ENCODE results near the gene MASP2.
"Not testable (repeated sequence)": the region's sequence is repeated elsewhere in the genome, so short reads cannot be mapped to it uniquely, and the experiment has no call there.

MASP2 gene

GRCh38 chr1:11058026-11058425, 11.0 kb upstream of the MASP2 start:
- no peak for DNase-seq

- no peak for DNase-seq
These were observed 10.4 kb upstream of the MASP2 start for GRCh38 chr1:11057477-11057876.

DNA sequence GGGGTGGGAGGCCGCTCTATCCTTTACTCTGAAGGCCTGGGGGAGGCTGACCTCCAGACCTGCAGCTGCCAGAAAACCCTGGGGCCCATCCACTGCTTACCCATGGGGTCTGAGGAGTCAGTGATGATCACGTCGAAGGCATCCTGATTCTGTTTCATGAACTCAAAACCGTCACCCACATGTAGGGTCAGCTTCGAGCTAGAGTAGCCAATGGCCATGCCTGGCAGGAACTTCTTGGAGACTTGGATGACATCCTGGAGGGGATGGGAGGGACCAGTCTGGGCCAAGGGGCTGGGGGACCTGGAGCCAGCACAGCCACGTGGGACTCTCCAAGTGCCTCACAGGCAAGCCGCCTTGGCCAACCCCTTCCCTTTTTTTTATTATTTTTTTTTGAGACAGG, 9.5 kb upstream of the MASP2 start:
- no peak for DNase-seq

GRCh38 chr1:11055676-11056075, 8.6 kb upstream of the MASP2 start:
- no peak for DNase-seq

DNA sequence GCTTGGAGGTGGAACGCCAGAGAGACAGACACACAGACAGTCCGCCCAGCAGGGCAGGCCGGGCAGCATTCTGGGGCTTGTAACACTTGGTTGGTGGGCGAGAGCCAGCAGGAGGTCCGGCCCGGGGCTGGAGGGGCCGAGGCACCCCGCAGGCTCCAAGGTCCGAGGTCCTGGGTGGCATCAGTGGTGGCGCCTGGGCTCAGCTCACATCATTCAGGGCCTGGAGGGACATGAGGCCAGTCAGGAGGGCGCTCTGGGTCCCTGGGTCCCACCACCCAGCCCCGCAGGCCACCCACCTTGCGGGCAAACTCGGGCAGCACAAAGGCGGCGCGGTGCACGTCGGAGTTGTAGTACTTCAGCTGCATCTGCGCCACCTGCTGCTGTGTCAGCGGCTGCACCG, 7.6 kb upstream of the MASP2 start:
- DNase-seq = no peak

DNA sequence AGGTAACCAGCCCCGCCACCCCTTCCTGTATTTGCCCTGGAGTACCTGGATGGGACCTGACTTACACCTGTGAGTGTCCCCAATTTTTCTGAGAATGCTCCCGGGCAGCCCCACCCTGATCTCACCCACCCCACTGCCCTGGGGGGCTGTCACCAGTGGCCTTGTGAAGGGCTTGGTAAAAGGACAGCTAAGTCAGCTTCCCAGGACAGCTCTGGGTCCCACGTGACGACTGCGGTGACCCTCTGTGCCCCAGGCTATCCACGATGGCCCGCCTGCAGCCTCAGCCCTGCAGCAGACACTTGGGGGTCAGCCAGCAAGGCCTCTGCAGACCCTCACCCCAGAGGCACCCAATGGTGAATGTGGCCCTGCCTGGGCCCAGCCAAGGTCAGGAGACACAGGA, 7.1 kb upstream of the MASP2 start:
- DNase-seq = no peak

DNA sequence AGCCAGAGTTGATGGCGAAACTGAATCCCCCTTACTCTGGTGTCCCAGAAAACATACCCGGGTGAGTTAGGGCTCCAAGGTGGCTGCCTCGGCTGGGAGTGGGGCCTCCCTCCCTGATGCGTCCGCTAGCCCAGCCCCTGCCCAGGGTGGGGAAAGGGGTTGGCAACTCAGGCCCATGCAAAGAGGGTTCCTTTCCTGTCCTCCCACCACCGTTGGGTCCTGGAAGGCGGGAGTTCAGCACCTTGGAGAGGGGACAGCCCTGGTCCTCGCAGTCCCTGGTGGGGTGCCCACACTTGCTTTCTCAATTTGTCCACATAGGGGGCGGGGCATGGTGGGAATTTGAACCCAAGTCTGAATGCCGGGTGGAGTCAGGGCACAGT, 6.7 kb upstream of the MASP2 start:
- DNase-seq = no peak

DNA sequence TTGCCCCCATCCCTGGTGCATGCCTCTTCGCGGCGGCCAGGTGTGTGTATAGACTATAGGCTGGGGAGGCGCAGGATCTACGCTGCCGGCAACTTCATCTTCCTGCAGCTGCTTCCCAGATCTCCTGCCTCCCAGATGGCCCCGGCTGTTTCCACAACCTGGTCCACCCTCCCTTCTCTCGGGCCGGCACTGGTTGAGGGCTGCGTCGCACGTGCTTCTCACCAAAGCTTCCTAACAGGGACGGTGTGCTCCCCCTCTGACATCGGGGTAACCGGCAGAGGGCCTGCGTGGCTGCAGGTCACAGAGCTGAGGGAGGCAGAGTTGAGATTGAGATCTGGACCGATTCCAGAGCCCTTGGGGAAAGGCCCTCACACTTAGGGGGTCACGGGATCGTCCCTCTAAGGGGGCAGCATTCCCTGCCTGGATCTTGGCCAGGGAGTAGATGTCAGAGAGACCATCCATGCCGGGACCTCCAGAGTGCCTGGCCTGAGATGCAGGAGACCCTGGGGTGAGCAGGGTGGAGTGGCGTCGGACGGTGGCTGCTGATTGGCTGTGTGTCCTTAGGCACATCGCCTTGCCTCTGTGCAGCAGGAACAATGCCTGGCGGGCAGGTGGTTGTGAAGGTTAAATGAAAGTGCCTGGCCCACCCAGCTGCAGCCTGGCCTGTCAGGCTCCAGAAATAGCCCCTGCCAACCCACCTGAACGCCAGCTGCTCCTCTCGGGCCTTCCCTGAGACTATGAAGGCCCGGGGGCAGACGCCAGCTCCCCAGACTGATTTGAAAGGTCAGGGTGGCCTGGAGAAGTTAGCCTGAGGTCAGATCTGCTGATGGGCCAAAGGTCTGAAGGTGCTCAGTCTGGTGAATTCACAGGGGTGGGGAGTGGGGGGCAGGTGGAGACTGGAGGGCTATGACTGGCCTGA, 6.1 kb upstream of the MASP2 start:
- DNase-seq = no peak

GRCh38 chr1:11051781-11052511, 4.9 kb upstream of the MASP2 start:
- DNase-seq = no peak

DNA sequence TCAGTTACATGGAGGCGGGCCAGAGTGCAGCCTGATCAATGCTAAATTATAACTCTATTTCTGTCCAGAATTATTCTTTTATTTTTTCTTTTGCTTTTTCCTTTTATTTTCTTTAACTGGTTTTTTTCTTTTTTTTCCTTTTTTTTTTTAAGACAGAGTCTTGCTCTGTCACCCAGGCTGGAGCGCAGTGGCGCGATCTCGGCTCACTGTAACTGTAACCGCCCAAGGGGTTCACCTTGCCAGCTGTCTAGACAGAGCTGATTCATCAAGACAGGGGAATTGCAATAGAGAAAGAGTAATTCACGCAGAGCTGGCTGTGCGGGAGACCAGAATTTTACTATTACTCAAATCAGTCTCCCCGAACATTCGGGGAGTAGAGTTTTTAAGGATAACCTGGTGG, 4.1 kb upstream of the MASP2 start:
- not testable (repeated sequence) for DNase-seq

DNA sequence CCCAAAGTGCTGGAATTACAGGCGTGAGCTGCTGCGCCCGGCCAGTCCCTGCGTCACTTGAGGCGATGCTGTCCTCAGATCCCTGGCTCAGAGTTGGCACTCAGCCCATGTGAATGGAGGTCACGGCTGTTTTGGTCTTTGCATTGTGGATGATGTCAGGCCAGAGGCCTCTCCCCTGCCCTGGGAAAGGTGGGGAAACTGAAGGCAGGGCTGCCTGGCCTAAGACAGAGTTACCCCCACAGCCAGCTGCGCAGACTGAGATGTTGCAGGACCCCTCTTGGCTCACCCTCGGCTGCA, 821 bp downstream of the MASP2 start:
- no peak for DNase-seq

GRCh38 chr1:11045428-11046269, 1.4 kb downstream of the MASP2 start:
- no peak for DNase-seq

DNA sequence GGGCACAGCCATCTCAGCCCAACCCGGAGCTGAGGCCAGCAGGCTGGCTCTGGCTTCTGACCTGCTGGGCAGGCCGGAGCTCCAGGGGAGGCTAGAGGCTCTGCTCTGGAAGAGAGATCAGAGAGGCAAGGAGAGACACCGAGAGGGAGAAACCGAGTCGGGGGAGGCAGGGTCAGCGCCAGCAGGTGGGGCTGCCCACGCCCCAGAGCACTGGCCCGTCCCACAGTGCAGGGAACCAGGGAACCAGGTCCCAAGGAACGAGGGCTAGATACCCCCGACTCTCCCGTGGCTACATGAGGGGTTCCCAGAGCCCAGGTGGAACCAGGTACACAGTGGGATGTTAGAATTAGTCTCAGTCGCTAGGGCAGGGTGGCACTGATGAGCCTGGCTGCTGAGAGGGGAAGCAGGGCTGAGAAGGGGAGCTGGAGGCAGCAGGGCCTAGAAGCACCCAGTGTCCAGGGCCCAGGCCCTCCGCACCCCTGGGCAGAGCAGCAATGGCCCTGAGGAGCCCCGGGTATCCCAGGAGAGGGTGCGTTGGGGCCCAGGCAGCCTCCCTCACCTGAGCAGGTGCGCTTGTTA, 2.1 kb downstream of the MASP2 start:
- no peak for DNase-seq

DNA sequence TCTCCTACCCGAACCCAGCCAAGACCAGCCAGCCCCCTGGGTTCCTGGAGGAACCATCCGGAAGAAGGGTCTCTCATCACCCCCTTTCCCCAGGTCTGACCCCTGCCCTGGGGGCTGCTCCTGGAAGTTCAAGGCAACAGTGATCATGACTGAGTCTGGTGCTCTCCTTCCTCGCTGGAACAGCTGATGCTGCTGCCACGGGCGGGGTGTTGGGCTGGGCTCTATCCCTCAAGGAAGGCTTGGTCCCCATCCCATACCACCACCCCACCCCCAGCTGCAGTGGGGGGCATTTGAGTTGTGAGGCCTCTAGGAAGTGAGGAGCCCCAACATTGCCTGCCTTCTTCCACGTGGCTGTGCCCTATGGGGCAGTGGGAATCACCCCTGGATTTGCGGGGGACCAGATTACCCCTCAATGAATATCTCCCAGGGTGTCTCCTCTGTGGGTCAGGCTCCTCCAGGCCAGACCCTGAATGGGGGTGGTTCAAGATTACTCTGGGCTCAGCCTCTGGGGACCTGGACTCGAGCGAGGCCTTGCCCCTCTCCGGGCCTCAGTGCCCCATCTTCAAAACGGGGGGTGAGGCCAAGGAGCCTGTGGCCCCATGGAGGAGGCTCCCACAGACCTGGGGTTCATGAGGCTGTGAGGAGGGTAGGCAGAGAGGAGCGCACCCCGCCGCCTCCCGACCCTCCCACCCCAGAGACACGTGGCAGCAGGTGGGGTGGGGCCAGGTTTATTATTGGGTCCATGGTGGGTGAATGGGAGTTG, 2.8 kb downstream of the MASP2 start:
- no peak for DNase-seq

DNA sequence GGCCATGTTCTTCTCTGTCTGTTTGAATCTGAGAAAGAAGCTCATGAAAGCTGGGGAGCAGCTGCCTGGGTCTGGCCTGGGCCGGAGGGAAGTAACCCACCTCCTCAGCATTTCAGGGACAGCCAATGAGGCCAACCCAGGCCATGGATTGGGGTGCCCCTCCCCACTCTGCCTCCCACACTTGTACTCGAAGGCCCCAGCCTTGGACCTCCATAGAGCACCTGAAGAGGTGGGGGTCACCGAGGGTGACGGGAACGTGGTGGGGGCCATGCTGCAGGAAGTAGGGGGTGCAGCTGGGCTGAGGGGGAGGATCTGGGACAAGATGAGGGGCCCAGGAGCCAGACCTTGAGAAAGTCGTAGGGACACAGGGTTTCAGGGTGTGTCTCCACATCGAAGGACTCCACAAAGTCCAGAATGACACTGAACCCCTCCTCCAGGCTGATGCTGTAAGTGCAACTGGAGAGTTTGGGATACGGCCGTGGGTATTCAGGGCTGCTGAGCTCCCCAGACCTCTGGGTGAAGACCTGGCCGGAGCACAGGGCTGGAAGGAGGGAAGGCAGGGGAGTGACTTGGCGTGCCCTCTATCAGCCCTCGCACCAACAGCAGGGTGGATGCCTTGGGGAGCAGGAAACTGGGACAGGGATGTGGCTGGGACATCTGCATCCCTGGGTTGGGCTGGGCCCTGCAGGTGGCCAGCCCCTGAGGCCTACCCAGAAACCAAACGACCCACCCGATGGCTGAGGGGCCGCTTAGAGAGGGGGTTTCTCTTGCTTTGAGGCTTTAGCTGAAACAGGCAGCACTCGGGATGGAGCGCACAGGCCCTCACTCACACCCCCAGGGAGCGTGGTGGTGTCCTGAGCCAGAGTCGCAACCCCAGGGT, 3.8 kb downstream of the MASP2 start:
- DNase-seq = no peak

GRCh38 chr1:11042065-11042464, 5.0 kb downstream of the MASP2 start:
- no peak for DNase-seq

- no peak for DNase-seq
These were observed 6.0 kb downstream of the MASP2 start for GRCh38 chr1:11041048-11041447.

DNA sequence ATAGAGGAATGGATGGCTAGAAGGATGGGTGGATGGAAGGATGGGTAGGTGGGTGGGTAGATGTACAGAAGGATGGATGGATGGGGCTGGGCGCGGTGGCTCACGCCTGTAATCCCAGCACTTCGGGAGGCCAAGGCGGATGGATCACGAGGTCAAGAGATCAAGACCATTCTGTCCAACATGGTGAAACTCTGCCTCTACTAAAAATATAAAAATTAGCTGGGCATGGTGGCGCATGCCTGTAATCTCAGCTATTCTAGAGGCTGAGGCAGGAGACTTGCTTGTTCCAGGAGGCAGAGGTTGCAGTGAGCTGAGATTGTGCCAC, 7.0 kb downstream of the MASP2 start:
- DNase-seq = not testable (repeated sequence)

DNA sequence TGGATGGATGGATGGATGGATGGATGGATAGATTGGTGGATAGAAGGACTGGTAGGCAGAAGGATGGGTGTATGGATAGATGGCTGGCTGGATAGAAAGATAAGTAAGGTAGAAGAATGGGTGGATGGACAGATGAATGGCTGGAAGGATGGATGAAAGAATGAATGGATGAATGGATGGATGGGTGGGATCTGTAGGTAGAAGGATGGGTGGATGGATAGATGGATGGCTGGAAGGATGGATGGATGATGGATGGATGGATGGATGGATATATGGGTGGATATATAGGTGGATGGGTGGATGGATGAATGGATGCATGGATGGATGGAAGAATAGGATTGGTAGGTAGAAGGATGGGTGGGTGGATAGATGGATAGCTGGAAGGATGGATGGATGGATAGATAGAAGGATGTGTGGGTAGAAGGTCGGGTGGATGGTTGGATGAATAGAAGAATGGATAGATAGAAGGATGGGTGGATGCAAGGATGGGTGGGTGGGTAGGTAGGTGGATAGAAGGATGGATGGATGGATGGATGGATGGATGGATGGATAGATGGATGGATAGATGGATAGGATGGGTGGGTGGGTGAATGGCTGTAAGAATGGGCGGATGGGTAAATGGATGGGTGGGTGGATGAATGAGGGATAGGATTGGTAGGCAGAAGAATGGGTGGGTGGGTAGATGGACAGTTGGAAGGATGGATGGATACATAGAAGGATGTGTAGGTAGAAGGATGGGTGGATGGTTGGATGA, 7.5 kb downstream of the MASP2 start:
- no peak for DNase-seq

- DNase-seq = peak; percentile 47 to 74
These were observed 9.3 kb downstream of the MASP2 start for GRCh38 chr1:11037740-11038182.
